Coronary artery (tissue), 2 donors: Measurements from ENCODE around the gene FBXO33.
"Not testable (repeated sequence)": the region's sequence is repeated elsewhere in the genome, so short reads cannot be mapped to it uniquely, and the experiment has no call there.

Experiments
- DNase-seq: peaks from one replicate; pipeline ENCODE4 v3.0.0-alpha.2; 2017; ENCODE audit warnings: low spot score
- H3K27ac ChIP-seq, 2 donors: fragments of 200-600 bp; sonication (generic); one replicate each; pipeline ENCODE4 v1.5.1; 2016 to 2019
- H3K4me3 ChIP-seq: fragments of 200-600 bp; sonication (generic); 2 replicates; pipeline ENCODE4 v1.5.1; 2016; ENCODE audit warnings: mild to moderate bottlenecking, moderate library complexity
- CTCF ChIP-seq: fragments of 200-600 bp; sonication (generic); IDR thresholded peaks from one replicate; pipeline ENCODE4 v1.5.1; 2019; ENCODE audit warnings: antibody characterized with exemption

FBXO33 gene

DNA sequence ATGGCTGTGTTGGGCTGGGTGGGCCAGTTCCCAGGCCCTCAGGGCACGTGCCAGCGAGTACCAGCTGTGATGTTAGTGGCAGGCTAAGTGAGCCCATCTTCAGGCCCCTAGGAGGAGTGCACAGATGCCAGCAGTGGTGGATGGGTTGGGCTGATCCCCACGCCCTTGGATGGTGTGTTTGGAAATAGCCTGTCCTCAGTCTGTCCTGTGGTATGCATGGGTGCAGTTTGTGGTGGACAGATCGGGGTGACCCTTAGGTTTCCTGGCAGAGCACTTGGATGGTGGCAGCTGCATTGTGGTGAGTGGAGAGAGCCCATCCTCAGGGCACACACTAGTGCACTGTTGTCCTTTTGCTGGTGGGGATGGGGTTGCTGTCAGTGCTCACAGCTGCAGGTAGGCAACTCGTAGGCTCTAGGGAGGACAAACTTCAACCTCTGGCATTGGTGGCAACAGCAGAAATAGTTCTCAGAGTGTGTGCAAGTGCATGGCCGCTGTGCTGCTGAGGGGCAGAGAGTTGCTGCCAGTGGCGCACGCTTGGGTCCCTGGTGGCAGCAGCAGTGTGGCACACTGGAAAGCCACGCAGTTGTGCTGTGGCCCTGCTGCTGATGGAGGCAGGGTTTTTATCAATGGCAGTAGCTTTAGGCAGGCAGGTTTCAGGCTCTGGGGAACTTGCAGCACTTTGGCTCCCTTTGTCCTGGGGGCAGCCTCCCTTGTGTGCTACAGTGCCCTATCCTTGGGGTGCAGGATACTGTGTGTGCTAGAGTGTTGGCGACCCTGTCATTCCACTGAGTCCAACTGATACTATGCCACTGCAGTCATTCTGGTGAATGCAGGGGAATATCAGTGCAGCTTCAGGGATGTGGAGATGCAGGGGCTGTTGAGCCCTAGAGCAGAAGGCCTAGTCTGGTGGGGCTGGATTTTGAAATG, 65.5 kb downstream of the FBXO33 start:
- Histone ChIP-seq H3K27ac (no peak overlapping the region), H3K4me3 (no peak overlapping the region)
- no peak for TF ChIP-seq CTCF
- no peak for DNase-seq

DNA sequence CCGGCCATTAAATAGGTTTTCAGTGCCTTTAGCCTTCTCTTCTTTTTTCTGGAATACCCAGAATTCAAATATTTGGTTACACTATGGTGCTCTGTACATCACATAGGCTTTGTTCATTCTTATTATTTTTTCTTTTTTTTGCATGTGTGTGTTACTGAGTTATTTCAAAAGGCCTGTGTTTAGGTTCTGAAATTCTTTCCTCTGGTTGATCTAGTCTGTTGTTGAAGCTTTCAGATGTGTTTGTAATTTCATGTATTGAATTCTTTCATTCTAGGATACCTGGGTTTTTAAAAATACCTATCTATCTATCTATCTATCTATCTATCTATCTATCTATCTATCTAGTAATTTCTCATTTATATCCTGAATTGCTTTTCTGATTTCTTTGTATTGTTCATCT, 66.9 kb downstream of the FBXO33 start:
- H3K27ac ChIP-seq = no peak overlapping the region
- no peak for DNase-seq
- H3K4me3 ChIP-seq = no peak overlapping the region
- no peak for TF ChIP-seq CTCF

- DNase-seq = no peak
- H3K27ac ChIP-seq = no peak overlapping the region
- TF ChIP-seq CTCF = no peak
- H3K4me3 ChIP-seq = no peak overlapping the region
Measured at GRCh38 chr14:39364509-39364908, 67.7 kb downstream of the FBXO33 start.

GRCh38 chr14:39361556-39361955, 70.7 kb downstream of the FBXO33 start:
- not testable (repeated sequence) for DNase-seq, H3K4me3 ChIP-seq, H3K27ac ChIP-seq

DNA sequence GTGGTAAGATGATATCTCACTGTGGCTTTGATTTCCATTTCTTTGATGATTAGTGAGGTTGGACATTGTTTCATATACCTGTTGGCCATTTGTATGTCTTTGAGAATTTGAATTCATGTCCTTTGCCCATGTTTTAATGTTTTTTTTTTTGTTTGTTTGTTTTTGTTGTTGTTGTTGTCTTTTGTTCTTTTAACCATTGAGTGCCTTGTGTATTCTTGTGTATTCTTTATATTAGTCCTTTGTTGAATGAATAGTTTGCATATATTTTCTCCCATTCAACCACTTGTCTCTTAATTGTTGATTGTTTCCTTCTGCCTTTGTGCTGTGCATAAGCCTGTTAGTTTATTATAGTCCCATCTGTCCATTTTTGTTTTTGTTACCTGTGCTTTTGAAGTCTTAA, 71.9 kb downstream of the FBXO33 start:
- Histone ChIP-seq H3K4me3 (no peak overlapping the region), H3K27ac (no peak overlapping the region)
- TF ChIP-seq CTCF = no peak
- no peak for DNase-seq

DNA sequence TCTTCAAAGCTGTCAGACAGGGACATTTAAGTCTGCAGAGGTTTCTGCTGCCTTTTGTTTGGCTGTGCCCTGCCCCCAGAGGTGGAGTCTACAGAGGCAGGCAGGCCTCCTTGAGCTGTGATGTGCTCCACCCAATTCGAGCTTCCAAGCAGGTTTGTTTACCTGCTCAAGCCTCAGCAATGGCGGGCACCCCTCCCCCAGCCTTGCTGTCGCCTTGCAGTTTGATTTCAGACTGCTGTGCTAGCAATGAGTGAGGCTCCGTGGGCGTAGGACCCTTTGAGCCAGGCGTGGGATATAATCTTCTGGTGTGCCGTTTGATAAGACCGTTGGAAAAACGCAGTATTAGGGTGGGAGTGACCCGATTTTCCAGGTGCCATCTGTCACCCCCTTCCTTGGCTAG, 73.2 kb downstream of the FBXO33 start:
- H3K4me3 ChIP-seq, H3K27ac ChIP-seq, DNase-seq: not testable (repeated sequence)

DNA sequence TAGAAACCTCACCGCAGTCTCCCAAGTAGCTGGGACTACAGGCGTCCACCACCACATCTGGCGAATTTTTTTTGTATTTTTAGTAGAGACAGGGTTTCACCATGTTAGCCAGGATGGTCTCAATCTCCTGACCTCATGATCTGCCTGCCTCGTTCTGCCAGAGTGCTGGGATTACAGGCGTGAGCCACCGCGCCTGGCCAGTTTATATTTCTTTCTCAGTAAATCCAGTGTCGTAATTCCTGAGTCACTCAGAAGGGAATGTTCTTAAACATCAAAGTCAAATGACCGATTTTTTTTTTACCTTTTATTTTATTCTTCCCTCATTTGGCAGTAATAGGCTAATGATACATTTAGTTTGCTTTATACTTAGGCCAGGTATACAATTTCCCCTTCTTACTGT, 80.5 kb downstream of the FBXO33 start:
- Histone ChIP-seq H3K4me3 (no peak overlapping the region), H3K27ac (no peak overlapping the region)
- no peak for TF ChIP-seq CTCF
- no peak for DNase-seq

- Histone ChIP-seq H3K4me3 (no peak overlapping the region), H3K27ac (no peak overlapping the region)
- TF ChIP-seq CTCF = no peak
- DNase-seq = no peak
Measured at GRCh38 chr14:39350866-39351265, 81.4 kb downstream of the FBXO33 start.
